ENCODE data around the gene ZNF423. TPM values are rescaled to one million over a fixed set of nuclear protein-coding genes. Genes with fewer than 3 reads are reported as not detected.

The ZNF423 gene
- total and polyA plus RNA-seq, 3 experiments from 2014 or later = not detected

- H3K4me3 ChIP-seq (ENCODE audit: low read length) = no peak overlapping the region
- H3K27ac ChIP-seq (ENCODE audit: low read depth, low read length) = no peak overlapping the region
- CTCF ChIA-PET = no interaction called here
- Mint-ChIP-seq H3K27ac (no peak overlapping the region), H3K9me3 (no peaks in the 10 kb centered on the region), H3K27me3 (peaks cover 0 to 3% of the 10 kb centered on the region in 2 donors), H3K4me3 (no peak overlapping the region), H3K4me1 (no peaks in the 10 kb centered on the region), H3K36me3 (no peaks in the 10 kb centered on the region)
- H3K4me1 ChIP-seq (ENCODE audit: insufficient read depth, low read length) = no peaks in the 10 kb centered on the region
- no peak for DNase-seq
- H3K36me3 ChIP-seq (ENCODE audit: insufficient read depth, low read length) = no peaks in the 10 kb centered on the region
- no peaks in the 10 kb centered on the region for H3K9me3 ChIP-seq (ENCODE audit: low read length)
- POLR2A ChIA-PET = no interaction called here
- H3K27me3 ChIP-seq (ENCODE audit: insufficient read depth, low read length, poor library complexity, severe bottlenecking) = no peaks in the 10 kb centered on the region
Observed at GRCh38 chr16:49661465-49662187, 194.3 kb downstream of the ZNF423 start.

- H3K4me1 Mint-ChIP-seq = no peaks in the 10 kb centered on the region
- H3K27ac ChIP-seq (ENCODE audit: low read depth, low read length) = no peak overlapping the region
- no peaks in the 10 kb centered on the region for H3K4me1 ChIP-seq (ENCODE audit: insufficient read depth, low read length)
- no peaks in the 10 kb centered on the region for H3K36me3 ChIP-seq (ENCODE audit: insufficient read depth, low read length)
- CTCF ChIA-PET = no interaction called here
- H3K27me3 ChIP-seq (ENCODE audit: insufficient read depth, low read length, poor library complexity, severe bottlenecking) = no peaks in the 10 kb centered on the region
- DNase-seq = no peak
- no peaks in the 10 kb centered on the region for H3K9me3 ChIP-seq (ENCODE audit: low read length)
- POLR2A ChIA-PET = no interaction called here
- H3K9me3 Mint-ChIP-seq = no peaks in the 10 kb centered on the region
- H3K27me3 Mint-ChIP-seq = peaks cover 0 to 3% of the 10 kb centered on the region in 2 donors
- no peak overlapping the region for H3K27ac Mint-ChIP-seq
- no peaks in the 10 kb centered on the region for H3K36me3 Mint-ChIP-seq
- no peak overlapping the region for H3K4me3 ChIP-seq (ENCODE audit: low read length)
- no peak overlapping the region for H3K4me3 Mint-ChIP-seq
Observed at GRCh38 chr16:49660626-49661025, 195.3 kb downstream of the ZNF423 start.

- H3K4me3 ChIP-seq (ENCODE audit: low read length) = no peak overlapping the region
- Mint-ChIP-seq H3K9me3 (no peaks in the 10 kb centered on the region), H3K27ac (no peak overlapping the region), H3K36me3 (no peaks in the 10 kb centered on the region), H3K27me3 (peaks cover 0 to 3% of the 10 kb centered on the region in 2 donors), H3K4me1 (no peaks in the 10 kb centered on the region), H3K4me3 (no peak overlapping the region)
- no peaks in the 10 kb centered on the region for H3K4me1 ChIP-seq (ENCODE audit: insufficient read depth, low read length)
- DNase-seq = no peak
- H3K27ac ChIP-seq (ENCODE audit: low read depth, low read length) = no peak overlapping the region
- no peaks in the 10 kb centered on the region for H3K36me3 ChIP-seq (ENCODE audit: insufficient read depth, low read length)
- H3K27me3 ChIP-seq (ENCODE audit: insufficient read depth, low read length, poor library complexity, severe bottlenecking) = no peaks in the 10 kb centered on the region
- ChIA-PET CTCF (no interaction called here), POLR2A (no interaction called here)
- H3K9me3 ChIP-seq (ENCODE audit: low read length) = no peaks in the 10 kb centered on the region
Observed at GRCh38 chr16:49659356-49659755, 196.6 kb downstream of the ZNF423 start.

- no peaks in the 10 kb centered on the region for H3K27me3 ChIP-seq (ENCODE audit: insufficient read depth, low read length, poor library complexity, severe bottlenecking)
- DNase-seq = no peak
- H3K9me3 ChIP-seq (ENCODE audit: low read length) = no peaks in the 10 kb centered on the region
- no peak overlapping the region for H3K4me3 ChIP-seq (ENCODE audit: low read length)
- Mint-ChIP-seq H3K9me3 (no peaks in the 10 kb centered on the region), H3K4me3 (no peak overlapping the region), H3K36me3 (no peaks in the 10 kb centered on the region), H3K4me1 (no peaks in the 10 kb centered on the region), H3K27me3 (peaks cover 0 to 3% of the 10 kb centered on the region in 2 donors), H3K27ac (no peak overlapping the region)
- ChIA-PET POLR2A (no interaction called here), CTCF (no interaction called here)
- no peak overlapping the region for H3K27ac ChIP-seq (ENCODE audit: low read depth, low read length)
- no peaks in the 10 kb centered on the region for H3K4me1 ChIP-seq (ENCODE audit: insufficient read depth, low read length)
- no peaks in the 10 kb centered on the region for H3K36me3 ChIP-seq (ENCODE audit: insufficient read depth, low read length)
Observed at GRCh38 chr16:49658531-49658930, 197.4 kb downstream of the ZNF423 start.

GRCh38 chr16:49657736-49658465 is 198.0 kb downstream of the ZNF423 start:
- Histone ChIP-seq H3K36me3 (ENCODE audit: insufficient read depth, low read length) (no peaks in the 10 kb centered on the region), H3K9me3 (ENCODE audit: low read length) (no peaks in the 10 kb centered on the region), H3K27me3 (ENCODE audit: insufficient read depth, low read length, poor library complexity, severe bottlenecking) (no peaks in the 10 kb centered on the region), H3K4me3 (ENCODE audit: low read length) (no peak overlapping the region), H3K4me1 (ENCODE audit: insufficient read depth, low read length) (no peaks in the 10 kb centered on the region), H3K27ac (ENCODE audit: low read depth, low read length) (no peak overlapping the region)
- ChIA-PET CTCF (no interaction called here), POLR2A (no interaction called here)
- Mint-ChIP-seq H3K36me3 (no peaks in the 10 kb centered on the region), H3K4me1 (no peaks in the 10 kb centered on the region), H3K4me3 (no peak overlapping the region), H3K27me3 (peaks cover 0 to 3% of the 10 kb centered on the region in 2 donors), H3K9me3 (no peaks in the 10 kb centered on the region), H3K27ac (no peak overlapping the region)
- no peak for DNase-seq

GRCh38 chr16:49654425-49654824 is 201.5 kb downstream of the ZNF423 start:
- Histone ChIP-seq H3K4me3 (ENCODE audit: low read length) (no peak overlapping the region), H3K36me3 (ENCODE audit: insufficient read depth, low read length) (no peaks in the 10 kb centered on the region), H3K27me3 (ENCODE audit: insufficient read depth, low read length, poor library complexity, severe bottlenecking) (no peaks in the 10 kb centered on the region), H3K27ac (ENCODE audit: low read depth, low read length) (no peak overlapping the region), H3K9me3 (ENCODE audit: low read length) (no peaks in the 10 kb centered on the region), H3K4me1 (ENCODE audit: insufficient read depth, low read length) (no peaks in the 10 kb centered on the region)
- Mint-ChIP-seq H3K4me3 (no peak overlapping the region), H3K27ac (no peak overlapping the region), H3K36me3 (no peaks in the 10 kb centered on the region), H3K9me3 (peaks cover 0 to 2% (median 0%) of the 10 kb centered on the region in 5 donors), H3K27me3 (peaks cover 0 to 3% of the 10 kb centered on the region in 2 donors), H3K4me1 (no peaks in the 10 kb centered on the region)
- ChIA-PET POLR2A (no interaction called here), CTCF (no interaction called here)
- DNase-seq = no peak

- Mint-ChIP-seq H3K4me3 (no peak overlapping the region), H3K27ac (no peak overlapping the region), H3K36me3 (no peaks in the 10 kb centered on the region), H3K27me3 (peaks cover 0 to 3% of the 10 kb centered on the region in 2 donors), H3K9me3 (peaks cover 0 to 4% (median 3%) of the 10 kb centered on the region in 5 donors), H3K4me1 (no peaks in the 10 kb centered on the region)
- no peaks in the 10 kb centered on the region for H3K4me1 ChIP-seq (ENCODE audit: insufficient read depth, low read length)
- no peak for DNase-seq
- H3K9me3 ChIP-seq (ENCODE audit: low read length) = no peaks in the 10 kb centered on the region
- H3K4me3 ChIP-seq (ENCODE audit: low read length) = no peak overlapping the region
- CTCF ChIA-PET = no interaction called here
- no peaks in the 10 kb centered on the region for H3K36me3 ChIP-seq (ENCODE audit: insufficient read depth, low read length)
- no peak overlapping the region for H3K27ac ChIP-seq (ENCODE audit: low read depth, low read length)
- POLR2A ChIA-PET = no interaction called here
- no peaks in the 10 kb centered on the region for H3K27me3 ChIP-seq (ENCODE audit: insufficient read depth, low read length, poor library complexity, severe bottlenecking)
Observed at GRCh38 chr16:49653577-49653976, 202.3 kb downstream of the ZNF423 start.

GRCh38 chr16:49653173-49653570 is 202.7 kb downstream of the ZNF423 start:
- peaks cover 0 to 4% of the 10 kb centered on the region in 2 donors for H3K27me3 Mint-ChIP-seq
- H3K4me1 Mint-ChIP-seq = no peaks in the 10 kb centered on the region
- DNase-seq = no peak
- ChIA-PET CTCF (no interaction called here), POLR2A (no interaction called here)
- no peak overlapping the region for H3K4me3 Mint-ChIP-seq
- no peaks in the 10 kb centered on the region for H3K36me3 Mint-ChIP-seq
- H3K9me3 Mint-ChIP-seq = peaks cover 1 to 8% (median 3%) of the 10 kb centered on the region in 5 donors
- Histone ChIP-seq H3K36me3 (ENCODE audit: insufficient read depth, low read length) (no peaks in the 10 kb centered on the region), H3K27me3 (ENCODE audit: insufficient read depth, low read length, poor library complexity, severe bottlenecking) (no peaks in the 10 kb centered on the region), H3K27ac (ENCODE audit: low read depth, low read length) (no peak overlapping the region), H3K9me3 (ENCODE audit: low read length) (no peaks in the 10 kb centered on the region), H3K4me3 (ENCODE audit: low read length) (no peak overlapping the region), H3K4me1 (ENCODE audit: insufficient read depth, low read length) (no peaks in the 10 kb centered on the region)
- H3K27ac Mint-ChIP-seq = no peak overlapping the region

Measured in CD8-positive, alpha-beta memory T cell (primary cell).